ENCODE measurements around the gene PARD3B.

DNA sequence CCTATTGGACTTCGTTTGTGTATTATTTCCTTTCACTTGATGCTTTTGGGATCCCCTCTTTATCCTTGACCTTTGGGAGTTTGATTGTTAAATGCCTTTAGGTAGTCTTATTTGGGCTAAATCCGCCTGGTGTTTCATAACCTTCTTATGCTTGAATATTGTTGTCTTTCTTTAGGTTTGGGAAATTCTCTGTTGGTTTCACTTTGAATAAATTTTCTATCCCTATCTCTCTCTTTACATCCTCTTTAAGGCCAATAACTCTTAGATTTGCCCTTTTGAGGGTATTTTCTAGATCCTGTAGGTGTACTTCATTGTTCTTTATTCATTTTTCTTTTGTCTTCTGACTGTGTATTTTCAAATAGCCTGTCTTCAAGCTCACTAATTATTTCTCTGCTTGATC is 354.7 kb downstream of the PARD3B start:
- TF ChIP-seq POLR2A (IDR thresholded peaks at IDR 0.05; ENCODE audit: low read length) (no peak), GATA1 (IDR thresholded peaks at IDR 0.05; ENCODE audit: low read depth, low read length) (no peak)

All from erythroblast (primary cell).